HG02943 (cell line): ENCODE results near the gene SORCS3.

Source experiments
- ATAC-seq: cut with Tn5 transposase; IDR thresholded peaks from one replicate; pipeline ENCODE4 v1.9.1; 2021; ENCODE audit warnings: mild to moderate bottlenecking, low read depth, moderate library complexity; ENCODE audit not compliant: unreplicated experiment

Gene SORCS3

DNA sequence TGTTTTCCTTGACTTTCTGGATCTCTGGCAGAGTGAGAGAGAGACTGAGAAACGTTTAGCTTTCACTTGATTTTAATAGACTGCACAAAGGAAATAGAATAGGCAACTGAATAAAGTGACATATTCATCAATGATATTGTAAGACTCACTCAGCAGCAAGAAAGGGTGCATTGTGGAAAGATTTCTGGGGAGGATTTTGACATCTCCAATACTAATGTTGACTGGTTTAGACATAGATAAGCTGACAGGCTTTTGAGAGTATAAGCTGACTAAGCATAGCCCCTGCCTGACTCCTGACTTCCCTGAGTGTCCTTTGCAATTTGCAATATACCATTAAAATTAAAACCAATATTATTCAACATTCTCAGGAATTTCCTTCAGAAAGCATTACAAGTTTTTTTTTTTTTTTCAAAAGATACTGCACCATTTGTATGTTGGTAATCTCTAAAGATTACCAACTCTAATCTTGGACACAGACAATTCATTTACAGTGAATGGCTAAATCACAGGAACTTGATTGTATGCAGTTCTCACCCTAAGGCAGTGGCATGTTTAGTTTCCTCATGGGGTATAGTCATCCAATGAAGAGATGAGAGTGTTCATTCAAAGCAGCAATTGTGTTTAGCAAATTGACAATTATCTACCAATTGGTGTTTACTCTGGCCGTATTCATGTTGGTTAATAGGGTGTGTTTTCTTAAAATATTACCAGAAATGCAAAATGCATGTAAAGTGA is 325.6 kb downstream of the SORCS3 start:
- ATAC-seq = no peak

GRCh38 chr10:104980368-104980767 is 339.3 kb downstream of the SORCS3 start:
- no peak for ATAC-seq

DNA sequence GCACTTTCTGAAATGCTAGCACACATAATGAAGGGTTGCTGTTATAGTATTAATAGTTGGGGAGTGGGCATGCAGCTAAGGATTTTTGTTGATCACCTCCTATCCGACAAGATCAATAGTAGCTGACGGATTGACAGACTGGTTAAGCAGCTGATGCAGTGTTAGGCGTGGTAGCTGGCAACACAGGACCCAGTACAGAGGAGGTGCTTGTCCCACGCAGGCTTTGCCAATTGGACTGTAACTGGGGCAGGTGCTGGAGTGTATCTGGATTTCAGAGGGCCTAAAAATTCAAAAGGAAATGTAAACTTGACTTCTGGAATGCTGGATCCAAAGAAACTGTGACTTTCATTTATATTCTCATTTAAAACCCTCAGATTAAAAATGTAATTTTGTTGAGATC is 340.9 kb downstream of the SORCS3 start:
- no peak for ATAC-seq

- no peak for ATAC-seq
These were observed 347.6 kb downstream of the SORCS3 start for GRCh38 chr10:104988686-104989085.

DNA sequence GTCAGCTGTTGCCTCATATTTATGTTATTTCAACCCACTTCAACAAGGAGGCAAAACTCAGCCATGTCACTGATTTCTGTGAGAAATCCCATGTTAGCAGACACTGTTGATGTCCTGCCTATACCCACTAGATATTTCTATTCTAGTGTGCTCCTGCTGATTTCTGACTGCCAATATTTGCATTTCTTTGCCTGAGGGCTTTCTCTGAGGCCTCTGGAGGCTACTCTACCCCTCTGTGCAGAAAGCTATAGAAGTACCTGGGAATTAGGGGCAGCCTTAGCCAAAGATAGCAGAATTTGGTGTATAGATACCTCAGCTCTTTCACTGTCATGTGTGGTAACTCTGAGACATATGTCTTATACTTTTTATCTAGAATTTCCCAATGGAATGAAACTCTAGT is 348.8 kb downstream of the SORCS3 start:
- ATAC-seq = no peak

GRCh38 chr10:104993085-104993484 is 352.0 kb downstream of the SORCS3 start:
- no peak for ATAC-seq

DNA sequence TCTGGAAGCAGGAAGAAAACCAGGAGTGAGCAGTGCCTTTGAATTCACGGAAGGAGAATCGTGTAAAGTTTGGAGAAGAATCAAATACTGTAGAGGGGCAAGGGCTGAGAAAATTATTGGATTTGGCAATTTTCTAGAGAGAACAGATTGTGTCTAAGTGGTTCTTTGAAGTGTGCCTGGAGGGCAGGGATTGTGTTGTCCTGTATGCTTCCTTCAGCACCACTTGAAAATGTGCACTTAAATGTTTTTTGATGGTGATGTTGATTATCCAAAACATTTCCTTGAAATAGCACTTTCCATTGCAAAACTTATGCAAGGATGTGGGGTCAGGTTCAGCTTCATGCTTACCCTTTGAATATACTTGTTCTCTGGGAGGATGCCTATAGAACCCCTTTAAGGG is 360.2 kb downstream of the SORCS3 start:
- no peak for ATAC-seq

- no peak for ATAC-seq
These were observed 369.5 kb downstream of the SORCS3 start for GRCh38 chr10:105010411-105011121.

DNA sequence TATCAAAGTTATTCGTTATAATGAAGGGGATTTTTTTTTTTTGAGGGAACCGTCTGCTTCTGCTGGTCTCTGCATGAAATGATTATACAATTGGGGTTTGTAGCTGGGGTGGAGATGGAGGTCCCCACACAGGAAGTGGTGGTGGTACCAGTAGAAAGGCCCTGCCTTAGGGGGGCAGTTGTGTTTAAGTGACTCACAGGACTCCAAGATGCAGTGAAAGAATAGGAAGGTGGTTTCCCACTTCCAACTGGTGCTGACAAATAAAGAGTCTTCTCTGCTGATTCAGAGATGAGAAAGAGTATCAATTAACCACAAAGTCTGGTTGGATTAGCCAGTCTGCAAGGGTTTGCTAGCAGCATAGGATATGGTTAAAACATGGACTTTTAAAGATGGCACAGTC is 376.0 kb downstream of the SORCS3 start:
- no peak for ATAC-seq

DNA sequence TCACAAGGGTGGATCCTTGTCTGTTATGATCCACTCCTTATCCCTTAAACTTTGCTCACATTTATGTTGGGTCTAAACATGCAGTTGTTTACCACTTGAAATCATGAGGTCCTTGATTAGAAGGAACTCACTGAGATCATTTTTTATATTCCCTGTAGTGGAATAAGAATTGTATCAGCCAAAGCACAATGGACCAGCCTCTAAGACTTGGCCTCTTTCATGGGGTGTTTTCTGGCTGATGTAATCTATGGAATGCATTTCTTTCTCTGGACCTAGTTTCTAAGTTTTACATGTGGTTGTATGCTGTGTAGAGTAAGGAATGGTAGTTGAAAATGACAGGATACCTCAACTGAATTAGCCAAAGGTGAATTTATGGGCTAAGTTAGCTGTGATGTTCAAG is 376.6 kb downstream of the SORCS3 start:
- ATAC-seq = no peak

GRCh38 chr10:105023211-105024111 is 382.4 kb downstream of the SORCS3 start:
- ATAC-seq = no peak

DNA sequence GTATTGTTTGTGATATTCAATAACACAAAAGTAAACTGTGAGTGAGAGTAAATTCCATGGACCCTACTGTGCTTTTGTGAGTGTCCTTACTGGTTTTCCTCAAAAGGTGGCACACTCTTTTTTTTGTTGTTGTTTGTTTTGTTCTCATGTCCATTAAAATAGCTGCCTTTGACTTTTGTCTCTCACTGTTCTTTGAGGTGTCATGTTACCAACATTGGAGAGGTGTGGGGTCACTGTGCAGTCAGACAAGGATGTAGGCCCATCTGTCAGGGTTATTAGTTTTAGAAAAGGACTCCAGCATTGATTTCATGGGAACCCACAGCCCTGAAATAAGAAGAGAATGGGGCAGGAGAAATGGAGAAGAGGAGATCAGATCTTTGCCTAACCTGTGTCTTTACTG is 383.1 kb downstream of the SORCS3 start:
- ATAC-seq = no peak

DNA sequence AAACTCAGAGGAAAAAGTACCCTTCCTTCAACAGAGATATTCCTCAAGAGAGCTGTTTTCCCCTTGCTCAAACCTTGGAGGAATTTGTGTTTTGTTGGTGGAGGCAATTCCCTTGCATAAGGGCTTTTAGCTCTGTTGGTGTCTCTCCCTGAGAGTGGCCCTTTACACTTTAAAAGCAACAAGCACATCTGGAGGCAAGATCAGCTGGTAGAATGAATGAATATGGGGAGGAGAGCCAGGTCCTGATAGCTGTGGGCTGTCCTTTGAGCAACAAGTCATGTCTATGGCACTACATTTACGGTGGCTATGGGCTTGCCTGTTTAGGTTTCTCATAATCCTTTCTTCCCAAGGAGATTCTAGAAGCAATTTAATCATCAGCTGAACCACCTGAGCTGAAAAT is 384.0 kb downstream of the SORCS3 start:
- ATAC-seq = no peak

DNA sequence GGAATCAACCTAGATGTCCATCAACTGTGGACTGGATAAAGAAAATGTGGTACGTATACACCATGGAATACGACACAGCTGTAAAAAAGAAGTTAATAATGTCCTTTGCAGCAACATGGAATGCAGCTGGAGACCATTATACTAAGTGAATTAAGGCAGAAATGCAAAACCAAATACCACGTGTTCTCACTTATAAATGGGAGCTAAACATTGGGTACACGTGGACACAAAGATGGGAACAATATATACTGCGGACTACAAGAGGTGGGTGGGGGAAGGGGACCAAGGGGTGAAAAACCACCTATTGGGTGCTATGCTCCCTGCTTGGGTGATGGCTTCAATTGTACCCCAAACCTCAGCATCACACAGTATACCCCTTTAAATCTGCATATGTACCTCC is 385.5 kb downstream of the SORCS3 start:
- ATAC-seq = no peak

GRCh38 chr10:105029286-105029685 is 388.2 kb downstream of the SORCS3 start:
- ATAC-seq = no peak

GRCh38 chr10:105037022-105037421 is 395.9 kb downstream of the SORCS3 start:
- no peak for ATAC-seq

DNA sequence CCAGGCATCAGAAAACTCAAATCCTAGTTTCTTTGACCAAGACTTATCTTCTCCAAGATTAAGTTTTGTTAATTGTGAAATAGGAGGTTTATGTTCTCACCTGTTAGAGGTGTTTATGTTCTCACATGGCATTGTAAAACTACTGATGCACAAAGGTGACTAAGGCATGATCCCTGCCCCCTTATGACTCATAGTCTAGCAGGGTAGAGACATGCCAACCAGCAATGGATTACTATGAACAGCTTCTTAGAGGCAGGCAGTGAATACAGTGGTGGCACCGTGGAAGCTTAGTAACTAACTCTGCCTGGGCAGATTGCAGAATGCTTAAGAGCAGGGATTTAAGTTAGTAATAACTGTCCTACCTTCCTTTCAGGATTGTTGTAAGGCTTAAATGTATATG is 400.9 kb downstream of the SORCS3 start:
- ATAC-seq = no peak

GRCh38 chr10:105042906-105043552 is 401.9 kb downstream of the SORCS3 start:
- no peak for ATAC-seq

DNA sequence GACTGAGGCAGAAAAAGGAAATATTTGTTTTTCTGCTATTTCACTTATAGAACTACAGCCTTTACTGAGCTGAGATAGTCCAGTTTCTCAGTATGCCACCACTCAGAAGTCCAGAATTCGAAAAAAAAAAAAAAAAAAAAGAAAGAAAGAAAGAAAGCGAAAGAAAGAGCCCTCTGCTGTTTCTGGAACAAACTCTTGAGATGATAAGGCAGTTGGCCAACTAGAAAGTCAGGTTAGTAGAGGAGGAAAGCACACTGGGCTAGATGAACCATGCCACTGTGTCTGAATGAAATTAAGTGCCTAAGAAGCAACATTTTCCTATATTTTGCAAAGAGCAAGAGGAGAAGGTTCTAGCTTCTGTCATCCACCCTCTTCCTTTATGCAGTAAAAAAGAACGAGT is 403.8 kb downstream of the SORCS3 start:
- no peak for ATAC-seq

GRCh38 chr10:105056413-105056812 is 415.3 kb downstream of the SORCS3 start:
- ATAC-seq = no peak

DNA sequence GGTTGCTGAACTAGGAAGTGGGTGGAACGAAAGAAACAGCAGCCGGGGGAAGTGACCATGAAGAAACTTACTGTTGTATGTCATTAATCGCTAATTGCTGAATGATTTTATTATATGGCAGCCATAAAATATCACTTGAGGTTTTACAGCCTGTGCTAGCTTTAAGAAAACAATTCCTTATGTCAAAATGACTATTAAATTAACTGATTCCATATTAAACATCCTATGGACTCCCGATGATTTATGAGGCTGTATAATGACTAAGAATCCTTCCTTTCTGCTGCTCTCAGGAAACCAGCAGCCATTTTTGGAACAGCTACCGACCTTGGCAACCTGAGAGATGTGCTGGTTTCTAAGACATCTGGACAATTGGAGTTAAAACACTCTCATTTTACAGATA is 421.9 kb downstream of the SORCS3 start:
- no peak for ATAC-seq
